Measurements from ENCODE around the gene GALT.

Gene GALT

GRCh38 chr9:34686231-34686630, 39.8 kb downstream of the GALT start:
- no peak for DNase-seq

DNA sequence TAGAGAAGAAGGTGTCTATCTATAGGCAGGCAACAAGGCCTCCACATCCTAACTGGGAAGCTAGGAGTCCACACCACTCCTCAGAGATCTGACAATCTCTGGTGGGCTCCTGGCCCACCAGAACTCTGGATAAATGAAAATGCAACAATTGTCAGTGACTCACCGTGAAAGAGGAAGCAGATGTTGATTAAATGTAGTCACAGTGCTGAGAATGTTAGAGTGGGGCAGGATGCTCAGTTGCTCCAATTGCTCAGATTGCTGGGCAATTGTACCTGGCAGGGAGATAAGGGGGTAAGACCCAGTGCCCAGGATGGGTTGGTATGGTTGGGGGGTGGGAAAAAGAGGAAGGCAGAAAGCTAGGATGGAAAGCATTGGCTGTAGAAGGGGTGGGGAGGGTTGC, 40.3 kb downstream of the GALT start:
- no peak for DNase-seq

DNA sequence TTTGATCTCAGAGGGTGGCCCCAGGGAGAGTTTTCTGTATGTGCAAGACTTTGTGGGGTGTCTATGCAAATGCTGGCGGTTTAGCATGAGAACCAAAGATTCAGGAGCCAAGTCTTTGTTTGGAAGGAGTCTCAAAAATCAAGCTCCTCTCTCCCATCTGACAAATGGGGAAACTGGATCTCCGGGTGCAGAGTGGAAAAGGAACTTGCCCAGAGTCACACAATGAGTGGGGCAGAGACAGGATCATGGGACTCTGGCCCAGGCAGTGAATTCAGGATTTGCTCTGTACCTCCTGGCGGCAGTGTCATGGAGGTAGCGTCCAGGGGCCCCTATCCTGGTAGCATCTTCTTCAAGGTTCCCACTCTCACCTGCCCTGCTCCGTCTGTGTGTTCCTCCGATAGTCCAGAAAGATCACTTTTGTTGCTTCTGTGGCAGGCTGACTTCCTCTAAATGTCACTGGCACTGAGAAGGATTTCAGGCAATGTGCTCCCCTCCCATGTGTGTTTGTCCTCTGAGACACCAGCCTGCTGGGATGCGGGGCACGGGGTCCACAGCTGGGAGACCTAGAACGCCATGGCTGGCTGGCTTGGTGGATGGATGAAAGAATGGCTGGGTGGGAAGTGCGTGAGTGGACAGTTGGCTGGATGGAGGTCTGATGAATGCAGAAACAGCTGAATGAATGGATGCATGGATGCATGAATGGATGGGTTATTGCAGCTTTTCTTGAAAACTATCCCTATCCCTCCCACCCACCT, 41.0 kb downstream of the GALT start:
- DNase-seq = no peak

GRCh38 chr9:34688329-34689115, 42.0 kb downstream of the GALT start:
- DNase-seq = no peak

- DNase-seq = no peak
These were observed 42.6 kb downstream of the GALT start for GRCh38 chr9:34689116-34689470.

DNA sequence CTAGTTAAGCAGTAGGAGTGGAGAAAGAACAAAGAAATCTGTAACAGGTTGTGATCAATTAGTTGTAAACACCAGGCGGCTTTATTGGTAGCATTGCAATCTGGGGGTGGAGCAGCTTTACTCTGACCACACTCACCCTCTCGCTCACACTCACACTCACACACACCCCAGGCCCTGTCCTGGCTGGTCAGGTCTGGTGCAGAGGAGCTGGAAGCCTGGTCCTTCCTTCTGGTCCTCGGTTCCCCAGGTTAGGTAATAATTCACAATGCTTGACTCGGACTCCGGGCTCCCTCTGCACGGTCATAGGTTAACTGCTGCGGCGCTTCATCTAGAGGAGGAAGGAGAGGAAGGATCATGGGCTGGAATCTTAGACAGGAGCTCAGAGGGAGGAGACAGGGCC, 43.0 kb downstream of the GALT start:
- DNase-seq = no peak

DNA sequence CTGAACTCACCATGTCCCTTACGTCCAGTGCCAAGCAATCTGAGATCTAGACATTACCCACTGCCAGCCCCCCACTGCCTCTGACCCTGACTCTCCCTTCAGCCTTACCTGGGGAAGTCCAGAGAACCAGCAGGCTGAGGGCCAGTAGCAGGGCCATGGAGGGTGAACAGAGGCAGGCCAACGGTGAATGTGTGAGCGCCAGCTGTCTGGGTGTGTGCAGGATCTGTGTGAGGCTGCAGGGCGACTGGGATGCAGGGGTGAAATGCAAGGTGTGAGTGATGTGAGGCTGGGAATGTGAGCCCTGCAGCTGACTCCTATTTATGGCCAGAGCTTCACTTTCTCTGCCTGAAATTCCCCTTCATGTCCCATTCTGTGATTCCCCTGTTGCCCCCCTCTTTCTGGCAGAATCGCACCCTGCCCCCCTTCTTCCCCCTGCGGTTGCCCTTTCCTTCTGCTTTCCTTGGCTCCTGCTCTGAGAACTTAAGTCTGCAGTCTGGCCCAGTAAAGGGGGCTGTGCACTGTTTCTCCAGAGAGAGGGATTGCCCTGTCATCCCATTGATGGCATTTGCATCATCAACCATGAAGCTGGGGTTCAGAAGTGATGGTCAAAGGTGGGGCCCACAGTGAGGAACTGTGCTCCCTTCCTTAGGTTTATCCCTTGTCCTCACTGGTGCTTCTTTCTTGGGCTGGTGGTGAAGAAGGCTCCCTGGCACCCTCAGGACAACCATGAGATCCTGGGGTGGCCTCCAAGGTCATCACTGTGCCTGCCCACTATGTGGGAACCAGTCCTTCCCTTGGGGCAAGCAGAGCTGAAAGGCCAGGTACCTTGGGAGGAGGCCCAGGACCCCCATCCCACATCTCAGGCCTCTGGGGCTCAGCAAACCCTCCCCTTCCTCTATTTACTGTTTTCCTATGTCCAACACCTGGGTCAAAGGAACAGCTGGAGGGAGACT, 44.8 kb downstream of the GALT start, which contains the start of gene CCL19:
TSS of gene CCL19 (minus strand) at position 294 of the 953 bp plus-strand sequence. CDS start at position 157, 137 bp downstream.
- no peak for DNase-seq

GRCh38 chr9:34691936-34692315, 45.5 kb downstream of the GALT start:
- DNase-seq = no peak

DNA sequence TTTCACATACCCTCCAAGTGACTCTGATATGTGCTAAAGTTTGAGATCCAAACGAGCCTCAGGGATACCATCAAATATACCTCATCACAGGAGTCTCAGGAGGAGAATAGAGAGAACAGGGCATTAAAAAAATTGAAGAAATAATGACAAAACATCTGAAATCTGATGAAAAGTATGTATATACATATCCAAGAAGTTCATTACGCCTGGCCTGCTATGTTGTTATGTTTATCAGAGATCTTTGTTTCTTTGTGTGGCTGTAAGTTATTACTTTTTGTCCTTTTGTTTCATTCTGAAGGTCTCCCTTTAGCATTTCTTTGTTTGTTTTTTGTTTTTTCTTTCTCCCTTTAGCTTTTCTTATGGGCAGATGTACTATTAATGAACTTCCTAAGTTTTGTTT, 47.1 kb downstream of the GALT start:
- DNase-seq = no peak

- no peak for DNase-seq
These were observed 48.3 kb downstream of the GALT start for GRCh38 chr9:34694811-34695210.
